Measurements from ENCODE around the gene SCAMP4.
A peak's percentile ranks its signal among the peaks of the same experiment; 100 is the strongest.
"Not testable (repeated sequence)": the region's sequence is repeated elsewhere in the genome, so short reads cannot be mapped to it uniquely, and the experiment has no call there.

The SCAMP4 gene

GRCh38 chr19:1882786-1883692 lies 22.2 kb upstream of the SCAMP4 start:
- no peak for DNase-seq (ENCODE audit: low read depth in 2 of 2)

- no peak for DNase-seq (ENCODE audit: low read depth in 2 of 2)
Observed at GRCh38 chr19:1883784-1884183, 21.4 kb upstream of the SCAMP4 start.

GRCh38 chr19:1884291-1884718 lies 20.9 kb upstream of the SCAMP4 start:
- DNase-seq (ENCODE audit: low read depth in 2 of 2), result no peak

GRCh38 chr19:1884719-1885334 lies 20.4 kb upstream of the SCAMP4 start:
- DNase-seq (ENCODE audit: low read depth in 2 of 2), result no peak

- DNase-seq (ENCODE audit: low read depth in 2 of 2), result peak; percentile 92 to 96
Observed at GRCh38 chr19:1885398-1886119, 19.6 kb upstream of the SCAMP4 start, which contains the start of gene ABHD17A. Gene ABHD17A, minus strand, starts transcription at chr19:1885496. Its CDS starts 3,930 bp downstream, at chr19:1881566.

DNA sequence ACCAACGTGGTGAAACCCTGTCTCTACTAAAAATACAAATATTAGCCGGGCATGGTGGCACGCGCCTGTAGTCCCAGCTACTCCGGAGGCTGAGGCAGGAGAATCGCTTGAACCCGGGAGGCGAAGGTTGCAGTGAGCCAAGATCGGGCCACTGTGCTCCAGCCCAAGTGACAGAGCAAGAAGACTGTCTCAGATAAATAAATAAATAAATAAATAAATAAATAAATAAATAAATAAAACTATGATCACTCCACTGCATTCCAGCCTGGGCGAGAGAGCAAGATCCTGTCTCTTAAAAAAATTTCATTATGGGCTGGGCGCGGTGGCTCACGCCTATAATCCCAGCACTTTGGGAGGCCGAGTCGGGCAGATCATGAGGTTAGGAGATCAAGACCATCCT lies 18.8 kb upstream of the SCAMP4 start:
- not testable (repeated sequence) for DNase-seq (ENCODE audit: low read depth in 2 of 2)

DNA sequence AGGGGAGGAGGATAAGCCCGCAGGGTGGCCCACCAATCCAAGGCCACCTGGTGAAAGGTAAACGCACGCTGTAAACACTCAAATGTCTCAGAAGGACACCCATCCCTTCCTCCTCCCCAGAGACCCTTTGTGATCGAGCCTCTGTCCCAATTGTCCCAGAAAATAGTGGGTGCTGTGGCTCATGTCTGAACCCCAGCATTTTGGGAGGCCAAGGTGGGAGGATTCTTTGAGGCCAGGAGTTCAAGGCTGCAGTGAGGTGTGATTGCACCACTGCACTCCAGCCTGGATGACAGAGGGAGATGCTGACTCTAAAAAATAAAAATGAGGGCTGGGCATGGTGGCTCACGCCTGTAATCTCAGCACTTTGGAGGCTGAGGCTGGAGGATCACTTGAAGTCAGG lies 16.8 kb upstream of the SCAMP4 start:
- no peak for DNase-seq (ENCODE audit: low read depth in 2 of 2)

GRCh38 chr19:1889907-1890306 lies 15.3 kb upstream of the SCAMP4 start:
- no peak for DNase-seq (ENCODE audit: low read depth in 2 of 2)

DNA sequence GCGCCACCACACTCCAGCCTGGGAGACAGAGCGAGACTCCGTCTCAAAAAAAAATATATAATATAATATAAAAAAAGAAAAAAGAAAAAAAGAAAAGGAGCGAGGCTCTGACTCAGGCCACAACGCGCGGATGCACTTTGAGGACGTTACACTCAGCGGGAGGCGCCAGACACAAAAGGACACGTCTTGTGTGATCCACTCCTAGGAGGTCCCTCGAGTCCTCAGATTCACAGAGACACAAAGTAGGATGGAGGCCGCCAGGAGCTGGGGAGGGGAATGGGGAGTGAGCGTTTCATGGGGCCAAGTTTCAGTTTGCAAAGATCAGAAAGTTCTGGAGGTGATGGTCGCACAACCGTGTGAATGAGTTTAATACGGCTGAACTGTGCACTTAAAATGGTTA lies 11.4 kb upstream of the SCAMP4 start:
- DNase-seq (ENCODE audit: low read depth in 2 of 2), result no peak

- DNase-seq (ENCODE audit: low read depth in 2 of 2), result no peak
Observed at GRCh38 chr19:1896508-1896907, 8.7 kb upstream of the SCAMP4 start.

GRCh38 chr19:1901940-1902404 lies 3.2 kb upstream of the SCAMP4 start:
- no peak for DNase-seq (ENCODE audit: low read depth in 2 of 2)

DNA sequence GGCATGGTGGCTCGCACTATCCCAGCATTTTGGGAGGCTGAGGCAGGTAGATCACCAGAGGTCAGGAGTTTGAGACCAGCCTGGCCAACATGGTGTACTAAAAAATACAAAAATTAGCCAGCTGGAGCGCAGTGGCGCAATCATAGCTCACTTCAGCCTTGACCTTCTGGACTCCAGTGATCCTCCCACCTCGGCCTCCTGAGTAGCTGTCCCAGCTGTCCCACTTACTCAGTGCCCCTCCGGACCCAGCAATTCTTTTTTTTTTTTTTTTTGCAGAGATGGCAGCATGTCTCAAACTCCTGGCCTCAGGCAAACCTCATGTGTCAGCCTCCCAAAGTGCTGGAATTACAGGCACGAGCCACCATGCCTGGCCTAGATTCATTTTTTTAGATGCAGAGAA lies 2.3 kb upstream of the SCAMP4 start:
- no peak for DNase-seq (ENCODE audit: low read depth in 2 of 2)

GRCh38 chr19:1904860-1905109 lies 414 bp upstream of the SCAMP4 start:
- DNase-seq (ENCODE audit: low read depth in 2 of 2), result no peak

DNA sequence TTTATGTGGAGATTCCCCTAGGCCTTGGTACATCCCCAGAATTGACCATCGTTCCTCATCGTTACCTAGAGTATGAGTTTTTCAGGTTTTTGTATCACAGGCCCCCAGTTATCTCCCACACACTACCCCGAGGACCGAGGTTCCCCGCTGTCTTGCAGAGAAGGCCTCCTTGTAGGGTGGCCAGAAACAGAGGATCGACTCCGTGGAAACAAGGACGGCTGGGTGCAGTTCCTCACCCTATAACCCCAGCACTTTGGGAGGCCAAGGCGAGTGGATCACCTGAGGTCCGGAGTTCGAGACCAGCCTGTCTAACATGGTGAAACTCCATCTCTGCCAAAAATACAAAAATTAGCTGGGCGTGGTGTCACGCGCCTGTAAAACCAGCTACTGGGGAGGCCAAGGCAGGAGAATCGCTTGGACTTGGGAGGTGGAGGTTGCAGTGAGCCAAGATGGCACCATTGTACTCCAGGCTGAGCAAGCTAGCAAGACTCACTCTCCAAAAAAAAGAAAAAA lies 720 bp downstream of the SCAMP4 start:
- DNase-seq (ENCODE audit: low read depth in 2 of 2), result no peak

DNA sequence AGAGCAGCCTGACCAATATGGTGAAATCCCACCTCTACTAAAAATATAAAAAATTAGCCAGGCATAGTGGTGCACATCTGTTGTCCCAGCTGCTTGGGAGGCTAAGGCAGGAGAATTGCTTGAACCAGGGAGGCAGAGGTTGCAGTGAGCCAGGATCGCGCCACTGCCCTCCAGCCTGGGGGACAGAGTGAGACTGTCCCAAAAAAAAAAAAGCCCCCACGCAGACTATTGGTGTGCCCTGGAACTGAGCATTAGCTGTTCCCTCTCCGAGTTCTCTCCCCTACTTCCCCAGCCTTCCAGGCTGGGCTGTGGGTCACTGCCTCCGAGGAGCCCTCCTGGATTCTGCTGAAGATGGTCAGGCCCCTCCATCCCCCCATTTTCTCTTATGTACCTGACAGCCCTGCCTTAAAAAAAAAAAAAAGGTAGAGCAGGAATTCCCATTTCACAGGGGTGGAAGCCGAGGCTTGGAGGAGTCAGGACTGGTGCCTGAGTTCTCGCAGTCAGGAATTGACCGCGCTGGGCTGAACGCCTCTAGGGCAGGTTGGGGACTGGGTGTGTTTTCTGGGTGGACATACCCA lies 1.9 kb downstream of the SCAMP4 start:
- DNase-seq (ENCODE audit: low read depth in 2 of 2), result no peak

DNA sequence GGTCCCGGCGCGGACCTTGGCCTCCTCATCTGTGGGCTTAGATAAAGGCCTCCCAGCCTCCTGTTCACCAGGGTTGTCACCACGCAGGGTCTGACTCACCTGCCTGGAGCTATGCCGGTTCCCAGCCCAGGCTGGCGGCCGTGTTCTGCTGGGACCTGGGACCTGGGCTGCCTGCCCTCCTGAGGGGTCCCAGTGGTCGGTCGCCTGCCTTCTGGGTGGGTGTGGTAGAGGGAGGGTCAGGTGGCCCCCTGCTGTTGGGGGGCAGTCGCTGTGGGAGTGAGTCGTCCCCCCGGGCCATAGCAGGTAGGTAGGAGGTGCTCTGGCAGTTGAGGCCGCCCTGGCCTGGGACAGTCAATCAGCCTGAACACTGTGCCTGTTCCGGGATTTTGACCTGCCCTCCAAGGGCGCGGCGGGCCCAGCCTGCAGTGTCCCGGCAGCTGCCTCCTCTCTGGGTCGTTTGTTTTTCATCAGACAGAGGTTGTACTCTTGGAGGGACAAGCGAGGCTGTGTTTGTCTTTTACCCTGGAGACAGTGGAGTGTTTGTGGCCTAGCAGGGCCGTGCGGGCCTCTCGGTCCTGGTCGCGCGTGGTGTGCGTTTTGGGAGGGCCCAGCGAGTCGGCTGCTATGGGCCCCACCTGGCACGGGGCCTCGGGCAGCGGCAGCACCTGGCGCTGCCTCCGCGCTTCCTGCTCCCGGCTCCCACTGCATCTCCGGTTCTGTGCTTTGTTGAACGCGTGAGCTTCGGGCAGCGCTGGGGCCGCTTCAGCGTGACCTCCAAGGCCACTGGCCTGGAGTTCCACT lies 2.6 kb downstream of the SCAMP4 start:
- DNase-seq (ENCODE audit: low read depth in 2 of 2), result no peak

DNA sequence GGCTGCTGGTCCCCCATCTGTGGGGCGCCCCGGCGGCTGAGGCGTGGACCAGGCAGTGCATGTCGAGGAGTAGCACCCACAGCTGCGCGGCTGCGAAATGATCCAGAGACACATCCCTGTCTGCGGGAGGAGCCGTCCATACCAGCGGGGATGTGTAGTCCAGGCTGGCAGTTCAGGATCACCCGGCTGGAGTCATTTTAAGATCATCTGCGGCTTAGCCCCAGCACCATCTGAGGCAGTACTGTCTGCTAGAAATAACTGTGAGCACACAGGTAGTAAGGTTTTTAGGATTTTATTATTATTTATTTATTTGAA lies 3.1 kb downstream of the SCAMP4 start:
- no peak for DNase-seq (ENCODE audit: low read depth in 2 of 2)

DNA sequence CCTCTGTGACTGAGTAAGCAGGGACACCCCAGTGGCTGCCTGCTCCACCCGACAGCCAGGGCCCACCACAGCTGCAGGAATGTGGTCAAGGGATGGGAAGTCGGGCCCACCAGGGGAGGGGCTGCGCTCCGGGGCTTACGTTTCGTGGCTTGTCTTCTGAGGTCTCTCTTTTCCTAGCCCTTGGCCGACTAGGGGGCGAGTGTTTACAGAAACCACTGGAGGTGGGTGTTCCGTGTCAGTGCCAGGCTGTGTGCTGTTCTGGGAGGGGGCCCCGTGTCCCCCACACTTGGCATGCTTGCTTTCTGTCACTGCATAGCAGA lies 4.5 kb downstream of the SCAMP4 start:
- no peak for DNase-seq (ENCODE audit: low read depth in 2 of 2)

- DNase-seq (ENCODE audit: low read depth in 2 of 2), result no peak
Observed at GRCh38 chr19:1910177-1910576, 5.0 kb downstream of the SCAMP4 start.

DNA sequence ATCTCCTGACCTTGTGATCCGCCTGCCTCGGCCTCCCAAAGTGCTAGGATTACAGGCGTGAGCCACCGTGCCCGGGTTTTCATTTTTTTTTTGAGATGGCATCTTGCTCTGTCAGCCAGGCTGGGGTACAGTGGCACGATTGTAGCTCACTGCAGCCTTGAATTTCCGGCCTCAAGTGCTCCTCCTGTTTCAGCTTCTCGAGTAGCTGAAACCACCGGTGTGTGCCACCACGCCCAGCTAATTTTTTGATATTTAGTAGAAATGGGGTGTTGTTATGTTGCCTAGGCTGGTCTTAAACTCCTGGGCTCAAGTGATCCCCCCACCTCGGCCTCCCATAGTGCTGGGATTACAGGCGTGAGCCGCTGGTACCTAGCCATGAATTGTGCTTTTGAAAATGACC lies 5.9 kb downstream of the SCAMP4 start:
- no peak for DNase-seq (ENCODE audit: low read depth in 2 of 2)

GRCh38 chr19:1911995-1912394 lies 6.8 kb downstream of the SCAMP4 start:
- DNase-seq (ENCODE audit: low read depth in 2 of 2), result no peak
